IPS-NIHi11 (cell line): ENCODE data around the gene CD7.

Experiments
- DNase-seq: peaks from one replicate; pipeline ENCODE4 v3.0.0; 2012; ENCODE audit warnings: mixed read lengths, low spot score

The CD7 gene

DNA sequence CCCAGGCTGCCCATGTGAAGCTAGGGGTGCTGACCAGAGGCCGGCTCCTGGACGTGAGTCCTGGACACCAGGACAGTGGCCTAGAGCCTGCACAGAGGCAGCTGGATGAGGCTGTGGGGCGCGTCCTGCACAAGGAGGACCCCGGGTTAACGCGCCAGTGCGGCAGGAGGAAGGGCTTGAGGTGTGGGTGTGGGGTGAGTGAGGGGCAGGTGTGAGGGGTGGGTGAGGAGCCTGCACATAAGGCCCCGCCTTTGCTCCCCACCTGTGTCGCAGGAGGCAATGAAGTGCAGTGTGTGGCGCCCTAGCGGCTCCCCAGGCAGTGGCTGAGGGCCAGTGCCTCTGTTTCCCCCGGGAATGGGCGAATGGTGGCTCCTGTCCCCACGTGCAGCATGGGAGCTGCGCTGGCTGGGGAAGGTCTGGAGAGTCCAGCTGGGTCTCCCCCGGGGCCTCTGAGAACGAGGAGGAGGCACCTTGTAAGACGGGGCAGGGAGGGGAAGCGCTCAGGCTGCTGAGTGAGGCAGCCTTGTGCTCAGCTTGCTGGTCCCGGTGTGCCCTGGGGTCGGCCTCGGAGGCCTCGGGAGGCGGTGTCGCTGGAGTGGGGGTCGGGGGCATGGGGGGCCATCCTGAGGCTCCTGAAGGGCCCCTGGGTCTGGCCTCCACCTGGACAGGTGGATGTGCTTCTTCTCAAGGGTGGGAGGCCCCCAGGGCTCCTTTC lies 3.2 kb downstream of the CD7 start:
- DNase-seq = no peak

DNA sequence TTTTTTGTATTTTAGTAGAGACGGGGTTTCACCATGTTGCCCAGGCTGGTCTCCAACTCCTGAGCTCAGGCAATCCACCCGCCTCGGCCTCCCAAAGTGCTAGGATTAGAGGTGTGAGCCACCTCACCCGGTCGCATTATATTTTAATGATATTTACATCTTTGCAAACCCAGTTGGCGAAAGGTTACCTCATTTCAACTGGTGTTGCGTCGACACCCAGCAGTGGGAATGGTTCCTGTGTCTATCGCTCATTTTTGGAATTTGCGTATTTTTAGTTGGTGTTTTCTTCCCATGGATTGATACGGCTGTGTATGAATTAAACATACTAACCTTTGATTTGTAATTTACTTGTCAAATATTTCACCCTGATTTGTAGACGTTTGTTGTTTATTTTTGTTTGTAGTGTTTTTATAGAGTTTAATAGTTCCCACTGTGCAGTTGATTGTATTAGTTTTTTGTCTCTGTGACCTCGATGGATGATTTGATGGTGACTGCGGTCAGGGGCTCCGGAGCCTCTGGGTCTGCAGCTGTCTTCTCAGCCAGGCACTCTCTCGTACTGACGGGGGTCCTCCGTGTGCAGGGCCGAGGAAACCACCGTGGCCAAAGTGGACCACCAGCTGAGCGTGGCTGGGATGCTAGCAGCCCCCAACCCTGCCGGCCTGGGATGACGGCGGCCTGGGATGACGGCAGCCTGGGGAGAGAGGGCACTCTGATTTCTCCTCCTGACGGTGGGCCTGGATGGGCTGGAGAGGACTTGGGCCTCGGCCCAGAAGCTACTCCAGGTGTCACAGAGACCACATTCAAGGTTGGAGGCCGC lies 4.0 kb downstream of the CD7 start:
- no peak for DNase-seq

DNA sequence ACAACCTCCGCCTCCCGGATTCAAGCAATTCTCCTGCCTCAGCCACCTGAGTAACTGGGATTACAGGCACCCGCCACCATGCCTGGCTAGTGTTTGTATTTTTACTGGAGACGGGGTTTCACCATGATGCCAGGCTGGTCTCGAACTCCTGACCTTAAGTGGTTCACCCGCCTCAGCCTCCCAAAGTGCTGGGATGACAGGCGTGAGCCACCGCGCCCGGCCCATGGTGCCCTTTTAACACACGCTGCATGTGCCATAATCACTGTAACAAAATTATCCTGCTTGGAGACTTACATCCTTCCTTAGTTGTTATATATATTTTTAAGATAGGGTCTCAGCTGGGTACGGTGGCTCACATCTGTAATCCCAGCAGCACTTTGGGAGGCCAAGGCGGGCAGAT lies 5.4 kb downstream of the CD7 start:
- DNase-seq = no peak

DNA sequence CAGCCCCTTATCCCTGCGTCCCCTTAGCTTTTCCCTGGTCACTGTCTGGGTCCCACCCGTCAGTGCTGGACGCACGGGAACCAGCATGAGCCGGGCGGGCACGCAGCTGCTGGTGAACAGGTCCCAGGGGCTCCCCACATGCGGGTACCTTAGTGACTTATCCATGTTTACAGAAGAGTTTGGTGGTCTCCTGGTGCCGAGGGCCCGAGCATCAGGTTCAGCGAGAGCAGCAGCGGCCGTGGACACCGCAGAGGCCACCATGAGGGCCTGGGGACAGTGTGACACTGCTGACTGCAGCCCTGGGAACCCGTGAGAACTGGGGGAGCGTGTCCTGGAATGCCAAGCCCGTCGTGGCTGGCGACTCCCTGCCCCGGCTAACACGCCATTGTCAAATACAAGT lies 6.5 kb downstream of the CD7 start:
- no peak for DNase-seq

DNA sequence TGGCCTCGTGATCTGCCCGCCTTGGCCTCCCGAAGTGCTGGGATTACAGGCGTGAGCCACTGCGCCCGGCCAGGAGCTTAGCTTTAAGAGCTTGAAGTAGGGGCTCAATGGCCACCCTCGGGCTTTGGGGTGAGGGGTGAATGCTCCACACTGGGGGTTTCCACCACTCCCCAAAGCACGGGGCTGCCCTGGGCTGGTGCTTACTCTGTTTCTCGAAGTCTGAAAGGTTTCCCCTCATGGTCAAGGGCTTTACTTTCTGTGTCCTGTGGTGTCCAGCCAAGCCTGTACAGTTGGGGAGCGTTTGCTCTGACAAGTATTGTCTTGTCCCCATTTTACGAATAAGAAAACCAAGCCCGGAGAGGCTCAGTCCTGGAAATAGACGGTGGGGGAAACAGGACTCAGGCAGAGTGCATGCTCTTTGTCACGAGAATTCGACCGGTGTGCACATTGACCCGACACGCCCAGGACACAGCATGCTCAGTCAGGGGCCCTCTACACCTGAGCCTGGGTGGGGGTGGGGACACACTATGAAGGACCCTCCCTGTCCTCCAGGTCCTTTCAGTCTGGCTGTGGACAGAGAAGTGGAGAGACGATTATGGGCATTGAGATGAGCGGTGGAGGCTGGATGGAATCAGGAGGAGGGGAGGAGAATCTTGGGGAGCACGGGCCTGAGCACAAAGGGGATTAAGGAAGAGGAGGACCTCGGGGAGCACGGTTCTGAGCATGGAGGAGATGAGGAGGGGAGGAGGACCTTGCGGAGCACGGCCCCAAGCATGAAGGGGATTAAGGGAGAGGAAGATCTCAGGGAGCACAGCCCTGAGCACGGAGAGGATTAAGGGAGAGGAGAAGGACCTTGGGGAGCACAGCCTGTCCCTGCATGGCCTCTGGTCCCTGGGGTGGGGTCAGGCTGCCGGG lies 7.5 kb downstream of the CD7 start:
- no peak for DNase-seq

DNA sequence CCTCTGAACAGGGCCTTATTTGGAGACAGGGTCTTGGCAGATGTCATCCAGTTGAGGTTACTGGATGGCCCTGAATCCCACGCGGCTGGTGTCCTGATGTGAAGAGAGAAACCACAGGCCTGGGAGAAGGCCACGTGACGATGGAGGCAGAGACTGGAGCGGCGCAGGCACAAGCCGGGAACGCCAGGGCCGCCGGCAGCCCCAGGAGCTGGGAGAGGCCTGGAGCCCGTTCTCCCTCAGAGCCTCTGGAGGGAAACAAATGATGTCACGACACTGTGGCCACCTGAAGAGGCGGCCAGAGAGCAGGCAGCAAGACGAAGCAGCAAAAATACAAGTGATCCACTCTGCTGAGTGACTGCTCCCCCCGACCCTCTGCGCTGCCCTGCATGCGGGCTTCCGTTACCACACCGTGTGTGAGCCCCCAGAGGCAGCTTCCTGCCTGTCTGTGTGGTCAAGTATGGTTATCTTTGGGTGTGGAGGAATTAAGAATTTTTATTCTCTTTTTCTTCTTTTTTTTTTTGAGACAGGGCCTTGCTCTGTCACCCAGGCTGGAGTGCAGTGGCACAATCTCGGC lies 11.6 kb downstream of the CD7 start:
- DNase-seq = no peak

DNA sequence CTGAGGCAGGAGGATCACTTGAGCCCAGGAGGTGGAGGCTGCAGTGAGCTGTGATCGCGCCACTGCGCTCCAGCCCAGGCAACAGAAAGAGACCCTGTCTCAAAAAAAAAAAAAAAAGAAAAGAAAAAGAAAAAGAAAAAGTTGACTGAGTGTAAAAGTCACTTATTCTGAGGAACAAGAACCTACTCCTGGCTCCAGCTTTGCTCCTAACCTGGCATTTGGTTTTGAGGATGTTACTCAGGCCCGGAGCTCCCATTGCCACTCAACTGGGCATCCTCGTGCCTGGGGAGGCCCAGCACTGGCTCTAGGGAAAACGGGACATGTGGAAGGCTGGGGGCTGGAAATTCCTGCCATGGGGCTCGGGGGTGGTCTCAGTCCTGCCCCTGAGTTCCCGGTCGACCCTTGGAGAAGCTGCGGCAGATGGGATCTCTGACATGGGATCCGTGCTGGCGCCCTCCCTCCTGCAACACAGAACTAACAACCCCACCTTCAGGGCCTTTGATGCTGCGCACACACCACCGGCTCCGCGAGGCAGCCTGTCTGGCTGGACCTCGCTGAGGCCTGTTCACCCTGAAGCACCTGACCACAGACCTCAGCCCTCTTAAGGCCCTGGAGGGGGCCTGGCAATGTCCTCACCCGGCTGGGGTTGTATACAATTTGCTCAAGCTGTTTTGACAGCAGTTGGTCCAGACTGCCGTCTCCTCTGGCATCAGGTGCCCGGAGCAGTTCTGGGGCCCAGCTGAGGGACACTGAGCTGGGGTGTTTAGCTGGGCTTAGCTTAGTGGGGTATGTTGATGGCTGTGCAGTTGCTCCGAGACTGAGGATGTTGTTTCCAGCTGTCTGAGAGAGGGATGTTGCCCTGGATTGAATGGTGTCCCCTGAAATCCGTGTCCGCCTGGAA lies 12.3 kb downstream of the CD7 start:
- peak; percentile 33 for DNase-seq

DNA sequence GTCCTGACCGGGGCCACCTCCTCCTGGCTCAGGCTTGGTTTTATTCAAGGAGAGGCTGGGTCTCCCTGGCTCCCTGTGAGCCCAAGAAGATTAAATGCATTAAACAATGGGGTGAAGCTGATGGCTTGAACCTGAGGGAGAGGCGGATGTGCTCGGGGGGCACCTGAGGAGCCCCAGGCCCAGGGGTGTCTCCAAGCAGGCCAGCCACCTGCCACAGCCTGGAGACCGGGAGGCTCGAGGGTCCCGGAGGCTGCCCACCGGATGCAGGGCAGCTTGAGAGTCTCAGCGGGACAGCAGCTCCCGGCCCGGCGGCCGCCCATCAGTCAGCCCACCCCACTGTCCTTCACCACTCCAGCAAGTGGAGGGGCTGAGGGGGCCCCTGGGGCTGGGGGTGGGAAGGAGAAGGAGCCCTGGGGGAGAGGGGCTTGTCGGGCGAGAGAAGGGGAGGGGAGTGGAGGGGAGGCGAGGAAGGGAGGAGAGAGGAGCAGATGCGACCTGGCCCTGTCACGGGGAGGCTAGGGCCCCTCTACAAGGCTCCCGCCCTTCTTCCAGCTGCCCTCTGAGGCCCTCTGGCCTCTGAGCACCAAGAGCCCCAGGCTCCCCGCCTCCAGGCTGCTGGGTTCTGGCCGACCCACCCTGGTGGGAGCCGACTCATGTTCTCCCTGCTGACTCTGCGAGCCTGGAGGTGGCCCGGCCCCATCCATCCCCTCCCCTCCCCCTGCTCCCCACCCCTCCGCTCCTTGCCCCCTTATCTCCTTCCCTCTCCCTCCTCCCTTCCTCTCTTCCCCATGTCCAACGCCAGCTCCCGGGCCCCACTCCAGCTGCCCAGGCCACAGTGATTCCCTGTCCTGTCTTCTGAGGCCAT lies 13.2 kb downstream of the CD7 start:
- DNase-seq = peak; percentile 16

DNA sequence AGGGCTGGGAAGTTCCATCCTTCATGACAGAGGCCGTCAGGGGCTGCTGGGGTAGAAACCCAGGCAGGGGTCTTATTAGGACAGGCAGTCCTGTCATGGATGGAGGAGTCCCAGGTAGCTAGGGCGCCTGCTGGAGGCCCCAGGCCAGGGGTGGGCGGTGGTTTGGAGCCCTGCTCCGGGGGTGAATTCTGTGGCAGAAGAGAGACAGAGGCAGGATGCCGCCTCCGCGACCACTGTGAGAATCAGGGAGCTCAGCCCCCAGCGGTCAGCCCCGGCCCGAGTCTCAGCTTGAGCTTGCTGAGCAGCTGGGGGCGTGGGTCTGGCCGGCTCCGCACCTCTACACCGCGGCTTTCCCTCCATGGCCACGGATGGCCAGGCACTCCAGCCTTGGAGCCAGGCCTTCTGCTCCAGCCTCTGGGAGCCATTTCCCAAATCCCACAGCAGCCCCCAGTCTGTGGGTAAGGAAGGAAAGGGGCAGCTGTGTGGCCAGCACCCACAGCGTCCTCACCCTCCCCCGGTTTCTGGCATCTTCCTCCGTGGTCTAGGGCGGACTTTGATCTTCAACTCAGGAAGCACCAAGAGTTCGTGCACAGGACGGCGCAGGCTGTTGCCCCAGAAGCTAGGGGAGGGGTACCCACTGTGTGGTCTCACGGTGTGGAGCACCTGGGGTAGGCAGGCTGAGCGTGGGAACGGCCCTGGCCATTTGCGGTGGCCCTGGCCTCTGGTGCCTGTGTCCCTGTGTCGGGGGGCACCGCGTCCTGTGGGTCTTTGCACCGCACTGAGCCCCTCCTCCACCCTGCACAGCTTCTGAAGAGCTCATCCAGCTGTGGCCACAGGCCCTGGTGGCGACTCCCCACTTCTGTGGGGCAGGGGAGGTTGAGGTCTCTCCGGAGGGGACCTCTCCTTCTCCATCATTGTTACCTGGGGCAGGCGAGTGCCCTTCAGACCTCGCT lies 14.1 kb downstream of the CD7 start:
- DNase-seq = peak; percentile 20

DNA sequence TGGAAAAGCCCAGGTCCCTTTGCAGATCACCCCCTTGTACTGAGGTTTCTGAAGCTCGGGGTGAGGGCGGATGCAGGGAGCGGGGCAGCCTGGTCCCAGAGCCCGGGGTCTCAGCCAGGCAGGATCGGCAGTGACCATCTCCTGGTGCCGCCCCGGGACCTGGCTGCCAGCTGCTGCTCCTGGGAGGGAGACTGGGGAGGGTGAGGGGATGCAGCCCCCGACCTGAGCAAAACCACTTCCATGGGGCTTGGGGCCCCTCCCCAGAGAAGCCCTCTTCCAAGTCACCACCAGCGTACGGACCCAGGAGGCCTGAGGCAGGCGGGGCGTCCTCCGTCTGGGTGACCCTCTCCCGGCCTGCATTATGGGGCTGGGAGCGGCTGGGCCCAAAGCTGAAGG lies 14.8 kb downstream of the CD7 start:
- DNase-seq = no peak

DNA sequence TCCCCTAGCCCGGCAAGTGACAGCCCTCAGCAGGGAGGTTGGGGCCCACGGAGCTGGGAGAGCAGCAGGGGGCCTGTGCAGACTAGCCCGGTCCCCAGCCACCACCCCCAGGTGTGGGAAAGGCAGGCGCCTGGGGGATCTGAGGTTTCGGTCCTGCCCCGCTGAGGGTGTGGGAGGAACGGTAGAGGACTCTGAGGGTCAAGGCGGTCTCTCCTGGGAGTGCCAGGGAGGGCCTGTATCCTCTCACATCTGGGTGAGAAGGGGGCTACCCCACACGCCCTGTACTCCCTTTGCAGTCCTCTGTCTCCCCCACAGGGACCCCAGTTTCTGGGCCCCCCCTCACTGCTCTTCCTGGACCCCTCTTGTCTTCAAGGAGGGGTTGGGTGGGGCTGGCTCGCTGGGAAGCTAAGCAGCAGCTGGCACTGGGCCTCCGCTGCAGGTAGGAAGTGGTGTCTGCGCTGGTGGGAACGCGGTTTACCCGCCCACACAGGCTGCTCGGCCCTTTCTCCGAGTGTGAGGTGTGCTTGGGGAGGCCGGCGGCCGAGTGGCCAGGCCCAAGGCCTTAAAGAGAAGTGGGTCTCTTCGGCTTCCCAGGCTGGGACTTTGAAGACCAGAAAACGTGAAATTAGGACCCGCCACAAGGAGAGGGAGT lies 15.4 kb downstream of the CD7 start:
- DNase-seq = no peak

DNA sequence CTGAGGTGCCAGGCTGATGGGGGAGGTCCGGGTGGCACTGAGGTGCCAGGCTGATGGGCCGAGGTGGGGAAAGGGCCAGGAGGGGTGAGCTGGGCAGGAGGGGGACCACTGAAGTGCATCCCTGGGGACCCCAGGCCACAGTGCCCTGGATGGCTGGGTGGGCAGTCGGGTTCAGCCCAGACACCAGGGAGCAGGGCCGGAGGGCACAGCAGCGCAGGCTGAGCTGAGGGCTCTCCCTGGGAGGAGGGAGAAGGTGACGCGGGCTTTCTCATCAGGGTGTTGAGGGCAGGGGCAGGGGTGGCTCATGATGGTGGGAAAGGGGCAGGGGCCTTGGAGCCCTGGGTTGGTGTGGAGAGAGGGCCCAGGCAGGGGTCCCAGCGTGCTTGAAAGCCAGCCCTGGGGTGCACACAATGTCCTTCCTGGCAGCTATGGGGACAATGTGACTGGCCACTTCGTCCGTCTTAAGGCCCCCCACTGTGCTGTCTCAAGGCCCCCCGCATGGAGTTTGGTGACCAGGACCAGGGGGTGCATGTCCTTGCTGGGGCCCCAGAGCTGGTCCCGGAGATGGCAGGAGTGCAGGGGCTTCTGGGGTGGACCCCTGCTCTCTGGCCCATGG lies 16.0 kb downstream of the CD7 start:
- DNase-seq = no peak

DNA sequence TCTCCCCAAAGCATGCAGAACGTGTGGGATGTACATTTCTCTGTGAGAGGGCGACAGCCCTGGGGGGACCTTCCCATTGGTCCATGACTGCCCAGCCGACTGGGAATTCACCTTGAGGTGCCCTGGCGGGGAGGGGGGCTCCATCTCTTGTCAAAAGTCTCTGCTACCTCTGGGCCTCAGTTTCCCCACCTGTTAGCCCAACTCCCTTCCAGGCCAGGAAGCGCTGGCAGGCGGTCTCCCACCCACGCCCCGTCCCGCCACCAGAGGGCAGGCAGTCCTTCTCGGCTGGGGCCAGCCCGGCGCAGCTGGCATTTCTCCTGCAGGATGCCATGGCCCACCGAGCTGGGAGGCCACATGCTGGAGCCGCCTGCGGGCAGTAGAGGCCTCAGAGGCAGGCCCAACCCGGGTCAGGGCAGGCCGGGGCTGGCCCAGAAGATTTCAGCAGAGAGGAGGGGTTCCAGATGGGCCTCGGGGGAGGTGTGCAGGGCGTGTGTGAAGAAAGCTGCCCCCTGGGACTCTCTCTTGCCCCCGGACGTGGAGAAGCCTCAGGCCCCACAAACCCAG lies 16.6 kb downstream of the CD7 start:
- peak; percentile 88 for DNase-seq

DNA sequence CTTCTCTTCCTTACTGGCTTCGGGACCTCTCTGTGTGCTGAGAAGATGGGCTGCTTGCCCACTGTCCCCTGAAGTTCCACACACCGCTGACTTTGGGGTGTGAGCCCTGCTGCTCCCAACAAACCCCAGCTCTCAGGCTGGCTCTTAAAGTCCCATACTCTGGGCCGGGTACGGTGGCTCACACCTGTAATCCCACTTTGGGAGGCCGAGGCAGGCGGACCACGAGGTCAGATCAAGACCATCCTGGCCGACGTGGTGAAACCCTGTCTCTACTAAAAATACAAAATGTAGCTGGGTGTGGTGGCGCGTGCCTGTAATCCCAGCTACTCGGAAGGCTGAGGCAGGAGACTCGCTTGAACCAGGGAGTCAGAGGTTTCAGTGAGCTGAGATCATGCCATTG lies 17.2 kb downstream of the CD7 start:
- no peak for DNase-seq

DNA sequence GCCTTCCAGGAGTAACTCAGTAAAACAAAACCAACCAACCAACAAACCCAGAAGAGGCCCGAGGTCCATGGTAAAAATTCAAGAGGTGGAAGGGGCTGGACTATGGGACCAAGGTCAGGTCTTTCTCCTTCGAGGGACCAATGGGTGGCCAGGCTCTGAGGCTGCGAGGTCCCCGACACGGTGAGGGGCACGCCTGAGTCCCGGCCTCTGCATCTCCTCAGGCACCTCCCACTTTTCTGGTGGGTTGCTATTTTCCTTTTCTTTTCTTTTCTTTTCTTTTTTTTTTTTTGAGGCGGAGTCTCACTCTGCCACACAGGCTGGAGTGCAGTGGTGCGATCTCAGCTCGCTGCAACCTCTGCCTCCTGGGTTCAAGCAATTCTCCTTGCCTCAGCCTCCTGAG lies 18.0 kb downstream of the CD7 start:
- DNase-seq = no peak

DNA sequence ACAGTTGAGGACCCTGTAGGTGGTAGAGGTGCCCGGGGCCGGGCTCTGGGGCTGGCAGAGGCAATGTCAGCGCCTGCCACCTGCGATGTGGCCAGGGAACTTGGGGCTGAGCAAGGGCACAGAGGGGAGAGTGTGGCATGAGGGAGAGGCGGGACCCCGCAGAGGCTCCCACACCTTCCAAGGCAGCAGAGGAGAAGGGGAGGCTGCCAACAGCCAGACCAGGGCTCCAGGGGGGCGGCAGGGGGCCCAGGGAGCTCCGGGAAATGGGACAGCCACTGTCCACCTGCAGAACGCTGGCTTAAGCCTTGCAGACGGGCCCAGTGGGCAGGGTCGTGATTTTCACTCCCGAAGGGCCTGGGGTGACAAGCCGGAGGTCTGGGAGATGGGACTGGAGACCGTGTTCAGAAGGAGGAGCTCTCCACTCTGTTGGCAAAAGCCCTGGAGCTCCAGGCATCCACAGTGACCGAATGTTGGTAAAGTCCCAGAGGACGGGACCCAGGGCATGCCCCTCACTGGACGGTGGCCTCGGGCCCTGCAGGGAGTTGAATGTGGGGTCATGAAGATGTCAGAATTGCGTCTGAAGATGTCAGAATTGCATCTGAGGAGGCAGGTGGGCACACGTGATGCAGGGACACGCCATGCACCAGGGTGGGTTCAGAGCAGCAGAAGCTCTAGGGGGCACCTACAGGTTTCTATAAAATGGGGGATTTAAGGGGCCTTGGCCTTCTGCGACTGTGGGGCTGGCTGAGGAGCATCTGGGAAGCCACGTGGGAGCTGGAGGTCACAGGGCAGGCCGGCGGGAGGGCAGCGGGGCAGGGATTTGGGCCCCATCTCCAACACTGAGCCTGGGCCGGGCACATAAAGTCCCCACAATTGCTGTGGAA lies 18.6 kb downstream of the CD7 start:
- DNase-seq = peak; percentile 9
